K562 treated with DMSO at 1 percent for 48 hours (cell line): ENCODE measurements around the gene RFX1. TPM values are rescaled to one million over a fixed set of nuclear protein-coding genes. Genes with fewer than 3 reads are reported as not detected.

Experiments
- total RNA-seq: library from RNA; unstranded; fragments of 300-600 nt; gene quantifications from 2 replicates; pipeline ENCODE4 v1.2.3, GENCODE V29; 2022; ENCODE audit warnings: low replicate concordance; ENCODE audit errors: extremely low read depth

The RFX1 gene
- total RNA-seq, result not detected in 2 replicates

DNA sequence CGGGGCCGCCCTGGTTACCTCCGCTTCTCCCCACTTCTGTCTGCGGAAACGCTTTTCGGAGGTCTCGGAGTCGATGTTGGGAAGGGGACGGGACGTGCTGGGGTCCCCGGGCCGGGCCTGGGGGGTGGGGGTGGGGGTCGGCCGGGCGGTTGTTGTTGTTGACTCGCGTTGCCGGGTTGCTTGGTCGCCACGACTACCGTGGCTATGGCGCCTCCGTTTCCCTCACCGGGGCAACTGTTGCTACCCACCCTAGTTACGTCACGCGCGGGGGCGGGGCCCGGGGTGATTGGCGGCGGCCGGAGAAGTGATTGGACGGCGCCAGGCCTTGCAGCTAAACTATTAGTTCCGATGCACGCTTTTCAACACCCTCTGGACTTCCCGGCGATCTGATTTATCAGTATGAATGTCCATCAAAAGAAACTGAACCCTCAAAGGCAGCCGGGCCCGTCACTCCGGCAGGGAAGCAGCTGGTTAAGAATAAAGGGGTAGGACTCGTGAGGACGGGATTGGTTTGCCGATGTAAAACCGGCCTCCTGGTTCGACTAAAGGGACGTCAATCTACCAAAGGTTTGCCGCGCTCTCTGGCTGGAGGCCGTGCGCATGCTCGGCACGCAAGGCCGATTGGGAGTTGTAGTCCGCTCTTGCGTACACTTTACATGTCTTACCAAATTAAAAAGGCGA, at the start of gene RFX1:
RFX1 (minus strand) TSS at position 236 of the 681 bp plus-strand sequence. CDS start 12,477 bp downstream, outside the sequence.

DNA sequence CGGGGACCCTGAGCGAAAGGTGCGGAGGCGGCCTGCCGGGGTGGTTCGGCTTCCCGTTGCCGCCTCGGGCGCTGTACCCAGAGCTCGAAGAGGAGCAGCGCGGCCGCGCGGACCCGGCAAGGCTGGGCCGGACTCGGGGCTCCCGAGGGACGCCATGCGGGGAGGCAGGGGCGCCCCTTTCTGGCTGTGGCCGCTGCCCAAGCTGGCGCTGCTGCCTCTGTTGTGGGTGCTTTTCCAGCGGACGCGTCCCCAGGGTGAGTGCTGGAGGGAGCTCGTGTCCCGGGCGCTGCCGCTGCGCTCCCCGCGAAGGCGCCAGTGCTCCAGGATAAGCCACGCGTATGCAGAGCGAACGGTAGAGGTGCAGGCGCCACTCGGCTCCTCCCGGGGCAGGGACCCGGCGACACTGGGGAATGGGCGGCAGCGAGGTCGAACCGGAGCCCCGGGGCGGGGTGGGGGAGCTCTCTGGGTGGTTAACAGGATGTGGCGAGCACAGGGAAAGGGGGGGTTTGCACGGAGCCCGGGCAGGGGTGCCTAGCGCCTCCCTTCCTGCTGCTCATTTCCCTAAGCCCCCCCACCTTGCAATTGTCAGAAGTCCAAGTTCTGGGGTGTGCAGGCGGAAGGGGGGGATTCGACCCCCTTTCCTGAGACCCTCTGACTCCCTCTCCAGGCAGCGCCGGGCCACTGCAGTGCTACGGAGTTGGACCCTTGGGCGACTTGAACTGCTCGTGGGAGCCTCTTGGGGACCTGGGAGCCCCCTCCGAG, 25.8 kb upstream of the RFX1 start, which contains the start of gene IL27RA:
IL27RA (plus strand) TSS at position 44 of the 762 bp plus-strand sequence; CDS start at position 155, 111 bp downstream.

DNA sequence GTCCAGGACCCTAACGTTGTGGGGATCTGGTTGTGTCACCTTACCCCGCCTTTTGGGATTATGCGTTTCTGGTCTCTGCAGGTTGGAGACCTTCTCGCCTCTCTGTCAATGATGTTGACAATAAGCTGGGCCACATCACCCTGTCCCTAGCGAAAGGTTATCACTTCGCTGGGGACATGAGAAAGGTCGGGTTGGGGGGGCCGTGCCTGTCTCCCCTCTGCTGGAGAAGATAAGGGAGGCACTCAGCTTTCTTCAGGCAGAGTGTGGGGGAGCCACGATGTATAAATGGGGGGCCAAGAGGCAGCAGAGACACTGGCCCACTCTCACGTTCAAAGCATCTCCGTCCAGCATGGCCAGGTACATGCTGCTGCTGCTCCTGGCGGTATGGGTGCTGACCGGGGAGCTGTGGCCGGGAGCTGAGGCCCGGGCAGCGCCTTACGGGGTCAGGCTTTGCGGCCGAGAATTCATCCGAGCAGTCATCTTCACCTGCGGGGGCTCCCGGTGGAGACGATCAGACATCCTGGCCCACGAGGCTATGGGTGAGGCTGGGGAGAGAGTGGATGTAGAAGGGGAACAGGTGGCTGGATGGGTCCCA, 21.8 kb upstream of the RFX1 start, which contains the start of gene RLN3:
RLN3 (plus strand) TSS at position 293 of the 595 bp plus-strand sequence; CDS start at position 350, 57 bp downstream.

DNA sequence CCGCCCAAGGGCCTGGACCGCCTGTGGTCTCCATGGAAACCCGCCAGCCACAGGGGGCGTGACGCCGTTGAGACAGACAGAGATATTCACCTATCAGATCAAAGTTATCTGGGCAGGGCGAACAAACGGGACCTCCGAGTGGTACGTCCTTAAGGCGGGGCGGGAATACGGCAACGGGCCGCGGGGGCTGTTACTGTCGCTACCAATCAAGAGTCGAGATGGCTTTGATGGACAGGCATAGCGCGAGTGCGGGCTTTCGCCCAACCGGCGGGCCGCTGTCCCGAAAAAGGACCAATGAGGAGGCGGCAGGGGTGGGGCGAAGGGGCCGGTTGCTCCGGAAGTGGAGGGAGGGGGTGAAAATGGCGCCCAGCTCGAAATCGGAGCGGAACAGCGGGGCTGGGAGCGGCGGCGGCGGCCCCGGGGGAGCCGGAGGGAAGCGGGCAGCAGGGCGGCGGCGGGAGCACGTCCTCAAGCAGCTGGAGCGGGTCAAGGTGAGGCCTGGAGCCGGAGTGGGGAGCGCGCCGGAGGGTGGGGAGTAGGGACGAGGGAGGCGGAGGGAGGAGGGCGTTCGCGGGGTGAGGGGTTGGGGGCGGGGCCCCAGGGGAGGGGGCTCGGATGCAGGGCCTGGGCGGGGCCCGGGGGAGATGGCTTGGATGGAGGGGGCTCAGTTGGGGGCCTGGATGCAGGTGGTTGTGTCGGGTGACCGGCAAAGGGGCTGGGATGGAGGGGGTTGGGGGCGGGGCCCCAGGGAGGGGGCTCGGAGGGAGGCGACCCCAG, 53.8 kb downstream of the RFX1 start, which contains the start of gene DCAF15:
DCAF15 (plus strand) TSS at position 356 of the 777 bp plus-strand sequence; CDS start at position 360, 4 bp downstream.

DNA sequence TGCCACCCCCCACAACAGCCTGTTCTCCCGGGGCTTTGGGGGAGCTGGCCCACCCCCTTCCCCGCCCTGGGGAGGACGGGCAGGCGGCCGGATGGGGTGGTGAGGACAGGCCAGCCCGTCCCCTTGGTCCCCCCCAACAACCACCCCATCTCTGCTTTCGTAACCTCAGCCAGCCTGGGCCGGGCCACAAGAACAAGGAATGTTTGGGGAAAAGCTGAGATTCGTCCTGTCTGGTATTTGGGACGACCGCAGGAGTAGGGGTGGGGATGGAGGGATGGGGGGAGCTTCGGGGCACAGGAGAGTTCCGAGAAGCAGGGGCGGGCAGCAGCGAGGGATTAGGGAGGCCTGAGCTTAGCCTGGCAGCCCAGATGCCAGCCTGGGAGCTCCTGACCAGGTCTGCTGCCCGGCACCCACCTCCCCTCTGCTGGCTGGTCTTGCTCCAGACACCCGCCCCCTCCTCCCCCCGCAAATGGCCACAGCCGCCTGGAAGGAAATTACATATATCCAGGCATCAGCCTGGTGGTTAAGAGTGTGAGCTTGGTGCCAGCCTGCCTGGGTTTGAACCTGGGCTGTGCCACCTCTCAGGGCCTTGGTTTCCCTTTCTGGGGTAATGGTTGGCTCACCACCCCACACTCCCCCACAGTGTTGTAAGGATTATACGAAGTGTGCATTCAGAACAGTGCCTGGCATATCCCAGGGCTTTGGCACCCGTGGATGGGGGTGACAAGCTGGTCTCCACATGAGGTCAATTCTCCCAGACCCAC, 67.6 kb downstream of the RFX1 start, which contains the start of gene PODNL1:
PODNL1 (minus strand) TSS at position 117 of the 764 bp plus-strand sequence. CDS start 236 bp downstream, outside the sequence.

Other genes with a start within 250 kb of the RFX1 start
- gene MRI1, start 241.8 kb downstream of the RFX1 start, total RNA-seq, result not detected in 2 replicates
- not detected in 2 replicates for gene C19orf53, start 231.9 kb downstream of the RFX1 start, total RNA-seq
- not detected in 2 replicates for gene ZSWIM4, start 210.9 kb downstream of the RFX1 start, total RNA-seq
- gene NANOS3, start 129.2 kb downstream of the RFX1 start, total RNA-seq, result not detected in 2 replicates
- not detected in 2 replicates for gene BRME1, start 100.2 kb downstream of the RFX1 start, total RNA-seq
- gene CC2D1A, start 100.1 kb downstream of the RFX1 start, total RNA-seq, result not detected in 2 replicates
- gene PODNL1, start 67.9 kb downstream of the RFX1 start, total RNA-seq, result not detected in 2 replicates
- gene DCAF15, start 53.8 kb downstream of the RFX1 start, total RNA-seq, result not detected in 2 replicates
- gene RLN3, start 21.8 kb upstream of the RFX1 start, total RNA-seq, result not detected in 2 replicates
- gene IL27RA, start 25.4 kb upstream of the RFX1 start, total RNA-seq, result not detected in 2 replicates
- gene PALM3, start 55.8 kb upstream of the RFX1 start, total RNA-seq, result not detected in 2 replicates
- gene MISP3, start 66.5 kb upstream of the RFX1 start, total RNA-seq, result not detected in 2 replicates
- not detected in 2 replicates for gene C19orf67, start 79.5 kb upstream of the RFX1 start, total RNA-seq
- gene SAMD1, start 84.4 kb upstream of the RFX1 start, total RNA-seq, result not detected in 2 replicates
- not detected in 2 replicates for gene PRKACA, start 111.4 kb upstream of the RFX1 start, total RNA-seq
- gene ASF1B, start 130.3 kb upstream of the RFX1 start, total RNA-seq, result not detected in 2 replicates
- gene ADGRL1, start 199.8 kb upstream of the RFX1 start, total RNA-seq, result not detected in 2 replicates